ENCODE results near the gene ZFP36.

DNA sequence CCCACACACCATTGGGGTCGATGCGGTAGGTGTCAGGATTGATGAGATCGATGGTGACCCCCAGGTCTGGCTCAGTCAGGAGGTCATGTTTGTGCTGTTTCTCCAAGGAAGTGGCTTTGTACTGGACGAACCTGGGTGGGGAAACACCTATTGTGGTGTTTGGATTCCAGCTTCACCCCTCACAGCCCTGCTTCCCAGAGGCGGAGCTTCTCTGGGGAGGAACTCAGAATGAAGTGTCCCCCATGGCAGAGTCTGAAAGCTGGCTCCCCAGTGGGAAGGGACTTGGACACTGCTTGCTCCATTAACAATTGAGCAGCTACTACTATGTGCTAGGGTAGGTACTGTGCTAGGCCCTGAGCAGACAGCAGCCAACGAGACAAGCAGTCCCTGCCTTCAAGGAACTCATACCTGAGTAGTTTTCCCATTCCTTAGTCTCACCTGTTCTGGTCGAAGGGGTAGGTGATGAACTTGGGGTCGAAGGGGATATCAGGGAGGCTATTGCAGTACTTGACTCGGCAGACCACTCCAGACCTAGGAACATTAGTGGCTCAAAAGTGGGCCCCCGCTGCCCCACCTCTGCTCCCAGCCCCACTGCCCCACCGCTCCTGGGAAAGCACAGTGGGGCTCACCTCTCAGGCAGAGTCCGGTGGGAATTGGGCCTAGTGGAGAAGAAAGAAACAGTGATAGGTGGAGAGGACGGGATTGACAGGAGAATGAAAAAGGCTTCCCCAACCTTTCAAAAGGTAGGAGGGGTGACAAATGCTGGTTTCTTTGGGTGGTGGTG, 16.8 kb upstream of the ZFP36 start:
- TF ChIP-seq ZNF396 (CRISPR knock-in tag; IDR thresholded peaks at IDR 0.05; ENCODE audit: borderline replicate concordance) (no peak), SP1 (CRISPR knock-in tag; conservative IDR thresholded peaks at IDR 0.05) (no peak), NR1H2 (CRISPR knock-in tag; IDR thresholded peaks at IDR 0.05) (no peak), SMAD3 (CRISPR knock-in tag; IDR thresholded peaks at IDR 0.05; ENCODE audit: borderline replicate concordance) (no peak)
- TF ChIP-seq, protein P1, sequence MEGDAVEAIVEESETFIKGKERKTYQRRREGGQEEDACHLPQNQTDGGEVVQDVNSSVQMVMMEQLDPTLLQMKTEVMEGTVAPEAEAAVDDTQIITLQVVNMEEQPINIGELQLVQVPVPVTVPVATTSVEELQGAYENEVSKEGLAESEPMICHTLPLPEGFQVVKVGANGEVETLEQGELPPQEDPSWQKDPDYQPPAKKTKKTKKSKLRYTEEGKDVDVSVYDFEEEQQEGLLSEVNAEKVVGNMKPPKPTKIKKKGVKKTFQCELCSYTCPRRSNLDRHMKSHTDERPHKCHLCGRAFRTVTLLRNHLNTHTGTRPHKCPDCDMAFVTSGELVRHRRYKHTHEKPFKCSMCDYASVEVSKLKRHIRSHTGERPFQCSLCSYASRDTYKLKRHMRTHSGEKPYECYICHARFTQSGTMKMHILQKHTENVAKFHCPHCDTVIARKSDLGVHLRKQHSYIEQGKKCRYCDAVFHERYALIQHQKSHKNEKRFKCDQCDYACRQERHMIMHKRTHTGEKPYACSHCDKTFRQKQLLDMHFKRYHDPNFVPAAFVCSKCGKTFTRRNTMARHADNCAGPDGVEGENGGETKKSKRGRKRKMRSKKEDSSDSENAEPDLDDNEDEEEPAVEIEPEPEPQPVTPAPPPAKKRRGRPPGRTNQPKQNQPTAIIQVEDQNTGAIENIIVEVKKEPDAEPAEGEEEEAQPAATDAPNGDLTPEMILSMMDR (IDR thresholded peaks at IDR 0.05): no peak
- TF ChIP-seq, protein P2, sequence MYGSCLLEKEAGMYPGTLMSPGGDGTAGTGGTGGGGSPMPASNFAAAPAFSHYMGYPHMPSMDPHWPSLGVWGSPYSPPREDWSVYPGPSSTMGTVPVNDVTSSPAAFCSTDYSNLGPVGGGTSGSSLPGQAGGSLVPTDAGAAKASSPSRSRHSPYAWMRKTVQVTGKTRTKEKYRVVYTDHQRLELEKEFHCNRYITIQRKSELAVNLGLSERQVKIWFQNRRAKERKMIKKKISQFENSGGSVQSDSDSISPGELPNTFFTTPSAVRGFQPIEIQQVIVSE (CRISPR knock-in tag; IDR thresholded peaks at IDR 0.05; ENCODE audit: borderline replicate concordance): no peak
